HG03045 (cell line): ENCODE results near the gene THOC2.
A peak's percentile ranks its signal among the peaks of the same experiment; 100 is the strongest.
"Not testable (repeated sequence)": the region's sequence is repeated elsewhere in the genome, so short reads cannot be mapped to it uniquely, and the experiment has no call there.

Experiments
- ATAC-seq: cut with Tn5 transposase; IDR thresholded peaks from one replicate; pipeline ENCODE4 v1.9.1; 2021; ENCODE audit warnings: mild to moderate bottlenecking, moderate library complexity; ENCODE audit not compliant: unreplicated experiment

Gene THOC2

GRCh38 chrX:123732670-123733363 is at the start of gene THOC2:
TSS of gene THOC2 (minus strand) at chrX:123733052. CDS start at chrX:123733022, 30 bp downstream.
- peak; percentile 89 for ATAC-seq

GRCh38 chrX:123781786-123782185 is 48.9 kb upstream of the THOC2 start:
- not testable (repeated sequence) for ATAC-seq

GRCh38 chrX:123779908-123780396 is 47.1 kb upstream of the THOC2 start:
- no peak for ATAC-seq

- no peak for ATAC-seq
These were observed 40.6 kb upstream of the THOC2 start for GRCh38 chrX:123773258-123773988.

- no peak for ATAC-seq
These were observed 38.7 kb upstream of the THOC2 start for GRCh38 chrX:123771449-123772064.

- ATAC-seq, result peak; percentile 93
These were observed 32.4 kb upstream of the THOC2 start for GRCh38 chrX:123764967-123765871.

GRCh38 chrX:123759849-123760248 is 27.0 kb upstream of the THOC2 start:
- ATAC-seq, result not testable (repeated sequence)

- ATAC-seq, result not testable (repeated sequence)
These were observed 24.9 kb upstream of the THOC2 start for GRCh38 chrX:123757794-123758193.

- no peak for ATAC-seq
These were observed 23.5 kb upstream of the THOC2 start for GRCh38 chrX:123756320-123756719.

GRCh38 chrX:123755107-123755506 is 22.3 kb upstream of the THOC2 start:
- no peak for ATAC-seq

GRCh38 chrX:123753656-123754350 is 21.0 kb upstream of the THOC2 start:
- no peak for ATAC-seq

GRCh38 chrX:123749643-123750042 is 16.8 kb upstream of the THOC2 start:
- no peak for ATAC-seq

- ATAC-seq, result no peak
These were observed 12.7 kb upstream of the THOC2 start for GRCh38 chrX:123745511-123745910.

- no peak for ATAC-seq
These were observed 10.5 kb upstream of the THOC2 start for GRCh38 chrX:123743312-123743711.

- no peak for ATAC-seq
These were observed 9.6 kb upstream of the THOC2 start for GRCh38 chrX:123742440-123742839.

- ATAC-seq, result no peak
These were observed 7.7 kb upstream of the THOC2 start for GRCh38 chrX:123740536-123740935.

- no peak for ATAC-seq
These were observed 7.2 kb upstream of the THOC2 start for GRCh38 chrX:123740006-123740405.

GRCh38 chrX:123739474-123739873 is 6.6 kb upstream of the THOC2 start:
- ATAC-seq, result no peak

GRCh38 chrX:123738378-123738940 is 5.6 kb upstream of the THOC2 start:
- ATAC-seq, result no peak
